Endothelial cell of coronary artery (primary cell): ENCODE measurements around the gene PCNA. TPM values are rescaled to one million over a fixed set of nuclear protein-coding genes. Genes with fewer than 3 reads are reported as not detected.

Experiments used
- total RNA-seq: library from RNA; depleted of rRNA; stranded (reverse); fragments of >200 nt; gene quantifications from 2 replicates; pipeline ENCODE4 v1.2.3, GENCODE V29; 2014

The PCNA gene
- 99.6 and 203 TPM in 2 replicates for total RNA-seq

DNA sequence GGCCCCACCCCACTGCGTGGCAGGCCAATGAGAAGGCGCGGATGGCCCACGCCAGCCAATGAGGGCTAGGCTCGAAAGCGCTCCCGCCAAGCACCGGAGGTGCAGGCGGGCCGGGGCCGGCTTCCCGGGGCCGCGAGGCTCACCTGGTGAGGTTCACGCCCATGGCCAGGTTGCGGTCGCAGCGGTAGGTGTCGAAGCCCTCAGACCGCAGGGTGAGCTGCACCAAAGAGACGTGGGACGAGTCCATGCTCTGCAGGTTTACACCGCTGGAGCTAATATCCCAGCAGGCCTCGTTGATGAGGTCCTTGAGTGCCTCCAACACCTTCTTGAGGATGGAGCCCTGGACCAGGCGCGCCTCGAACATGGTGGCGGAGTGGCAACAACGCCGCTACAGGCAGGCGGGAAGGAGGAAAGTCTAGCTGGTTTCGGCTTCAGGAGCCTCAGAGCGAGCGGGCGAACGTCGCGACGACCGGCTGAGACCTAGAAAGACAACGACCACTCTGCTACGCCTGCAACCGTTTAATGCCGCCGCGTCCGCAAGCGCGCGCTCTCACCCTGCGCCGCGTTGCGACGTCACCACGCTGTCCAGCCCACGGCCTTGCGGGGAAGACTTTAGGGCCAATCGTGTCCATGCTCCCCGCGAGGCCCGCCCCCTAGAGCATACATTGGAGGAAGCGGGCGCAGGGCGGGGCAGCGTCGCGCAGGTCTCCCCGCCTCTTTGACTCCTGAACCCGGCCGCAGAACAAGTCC lies at the start of gene PCNA:
TSS of gene PCNA (minus strand) at position 524 of the 750 bp plus-strand sequence. CDS start at position 364, 160 bp downstream.

GRCh38 chr20:5126512-5127203 lies 6.9 kb upstream of the PCNA start, which contains the start of gene CDS2:
CDS2 (plus strand) TSS chr20:5127008; CDS start chr20:5127093, 85 bp downstream.

Other genes with a start within 250 kb of the PCNA start
- gene SLC23A2, start 118.4 kb downstream of the PCNA start, total RNA-seq: 11.3 and 14.0 TPM in 2 replicates
- gene TMEM230, start 6.9 kb downstream of the PCNA start, total RNA-seq: 52.1 and 52.8 TPM in 2 replicates
- gene CDS2, start 7.0 kb upstream of the PCNA start, total RNA-seq: 26.6 and 32.6 TPM in 2 replicates
- gene PROKR2, start 197.0 kb upstream of the PCNA start, total RNA-seq: not detected in 2 replicates